ENCODE results near the gene MT1H.
A peak's percentile ranks its signal among the peaks of the same experiment; 100 is the strongest.

GRCh38 chr16:56673921-56674320 lies 4.3 kb downstream of the MT1H start:
- TF ChIP-seq, protein P1, sequence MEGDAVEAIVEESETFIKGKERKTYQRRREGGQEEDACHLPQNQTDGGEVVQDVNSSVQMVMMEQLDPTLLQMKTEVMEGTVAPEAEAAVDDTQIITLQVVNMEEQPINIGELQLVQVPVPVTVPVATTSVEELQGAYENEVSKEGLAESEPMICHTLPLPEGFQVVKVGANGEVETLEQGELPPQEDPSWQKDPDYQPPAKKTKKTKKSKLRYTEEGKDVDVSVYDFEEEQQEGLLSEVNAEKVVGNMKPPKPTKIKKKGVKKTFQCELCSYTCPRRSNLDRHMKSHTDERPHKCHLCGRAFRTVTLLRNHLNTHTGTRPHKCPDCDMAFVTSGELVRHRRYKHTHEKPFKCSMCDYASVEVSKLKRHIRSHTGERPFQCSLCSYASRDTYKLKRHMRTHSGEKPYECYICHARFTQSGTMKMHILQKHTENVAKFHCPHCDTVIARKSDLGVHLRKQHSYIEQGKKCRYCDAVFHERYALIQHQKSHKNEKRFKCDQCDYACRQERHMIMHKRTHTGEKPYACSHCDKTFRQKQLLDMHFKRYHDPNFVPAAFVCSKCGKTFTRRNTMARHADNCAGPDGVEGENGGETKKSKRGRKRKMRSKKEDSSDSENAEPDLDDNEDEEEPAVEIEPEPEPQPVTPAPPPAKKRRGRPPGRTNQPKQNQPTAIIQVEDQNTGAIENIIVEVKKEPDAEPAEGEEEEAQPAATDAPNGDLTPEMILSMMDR (IDR thresholded peaks at IDR 0.05) = peak; percentile 49 to 62
- TF ChIP-seq POLR2A (IDR thresholded peaks at IDR 0.05) (no peak), POLR2AphosphoS5 (IDR thresholded peaks at IDR 0.05) (no peak), EP300 (IDR thresholded peaks at IDR 0.05) (no peak)

Data from suprapubic skin (tissue), 4 donors.